GM23338 (cell line): ENCODE data around the gene PDE1C.

Source experiments
- CTCF ChIP-seq, 2 experiments: fragments of 200-600 bp in 1 of 2; sonication (generic) in 1 of 2; conservative IDR thresholded peaks; 2 replicates each; pipeline versions ENCODE4 v1.5.1 to v1.6.1; 2016 to 2017; ENCODE audit warnings: antibody characterized with exemption in 2 of 2, low read depth in 2 of 2, mild to moderate bottlenecking in 2 of 2, moderate library complexity in 1 of 2
- EZH2phosphoT487 ChIP-seq: fragments of 200-600 bp; sonication (generic); IDR thresholded peaks from one replicate; pipeline ENCODE4 v1.8.1; 2018; ENCODE audit warnings: antibody characterized with exemption; ENCODE audit not compliant: unreplicated experiment
- JUNB ChIP-seq: IDR thresholded peaks from one replicate; pipeline ENCODE4 v1.6.1; 2016; ENCODE audit warnings: antibody characterized with exemption; ENCODE audit not compliant: unreplicated experiment
- POLR2AphosphoS5 ChIP-seq: IDR thresholded peaks from 2 replicates; pipeline ENCODE4 v1.6.1; 2016; ENCODE audit warnings: antibody characterized with exemption, low read depth
- REST ChIP-seq: IDR thresholded peaks from one replicate; pipeline ENCODE4 v1.6.1; 2018; ENCODE audit warnings: antibody characterized with exemption; ENCODE audit not compliant: unreplicated experiment

GRCh38 chr7:32078824-32079223 lies 8.6 kb upstream of the PDE1C start:
- TF ChIP-seq CTCF (conservative IDR thresholded peaks at IDR 0.05; ENCODE audit: low read depth in 2 of 2): no peak
- TF ChIP-seq JUNB: no peak
- TF ChIP-seq REST: no peak
- no peak for TF ChIP-seq EZH2phosphoT487
- no peak for TF ChIP-seq POLR2AphosphoS5
